T-helper 2 cell (primary cell): ENCODE measurements around the gene SCAF4.
"Not testable (repeated sequence)": the region's sequence is repeated elsewhere in the genome, so short reads cannot be mapped to it uniquely, and the experiment has no call there.

Experiments
- DNase-seq, 5 experiments: peaks; one replicate each; pipeline versions ENCODE4 v3.0.0 to v3.0.0-alpha.2; 2012 to 2022

Gene SCAF4

GRCh38 chr21:31634993-31635392 lies 96.9 kb downstream of the SCAF4 start:
- no peak for DNase-seq

- DNase-seq = not testable (repeated sequence)
Observed at GRCh38 chr21:31631881-31632280, 100.0 kb downstream of the SCAF4 start.

- DNase-seq = no peak
Observed at GRCh38 chr21:31629972-31630711, 101.8 kb downstream of the SCAF4 start.

GRCh38 chr21:31624961-31625491 lies 106.9 kb downstream of the SCAF4 start:
- no peak for DNase-seq

- no peak for DNase-seq
Observed at GRCh38 chr21:31624181-31624580, 107.7 kb downstream of the SCAF4 start.

- no peak for DNase-seq
Observed at GRCh38 chr21:31623664-31624063, 108.3 kb downstream of the SCAF4 start.

GRCh38 chr21:31622397-31622796 lies 109.5 kb downstream of the SCAF4 start:
- DNase-seq = peak in 1 of 5 experiments; percentile 13
